NCI-H2107 (cell line): Measurements from ENCODE around the gene SLC4A9.

Experiments
- DNase-seq: peaks from one replicate; lab custom pipeline; 2025; lab: John Stamatoyannopoulos, UW

Gene SLC4A9, protein sequence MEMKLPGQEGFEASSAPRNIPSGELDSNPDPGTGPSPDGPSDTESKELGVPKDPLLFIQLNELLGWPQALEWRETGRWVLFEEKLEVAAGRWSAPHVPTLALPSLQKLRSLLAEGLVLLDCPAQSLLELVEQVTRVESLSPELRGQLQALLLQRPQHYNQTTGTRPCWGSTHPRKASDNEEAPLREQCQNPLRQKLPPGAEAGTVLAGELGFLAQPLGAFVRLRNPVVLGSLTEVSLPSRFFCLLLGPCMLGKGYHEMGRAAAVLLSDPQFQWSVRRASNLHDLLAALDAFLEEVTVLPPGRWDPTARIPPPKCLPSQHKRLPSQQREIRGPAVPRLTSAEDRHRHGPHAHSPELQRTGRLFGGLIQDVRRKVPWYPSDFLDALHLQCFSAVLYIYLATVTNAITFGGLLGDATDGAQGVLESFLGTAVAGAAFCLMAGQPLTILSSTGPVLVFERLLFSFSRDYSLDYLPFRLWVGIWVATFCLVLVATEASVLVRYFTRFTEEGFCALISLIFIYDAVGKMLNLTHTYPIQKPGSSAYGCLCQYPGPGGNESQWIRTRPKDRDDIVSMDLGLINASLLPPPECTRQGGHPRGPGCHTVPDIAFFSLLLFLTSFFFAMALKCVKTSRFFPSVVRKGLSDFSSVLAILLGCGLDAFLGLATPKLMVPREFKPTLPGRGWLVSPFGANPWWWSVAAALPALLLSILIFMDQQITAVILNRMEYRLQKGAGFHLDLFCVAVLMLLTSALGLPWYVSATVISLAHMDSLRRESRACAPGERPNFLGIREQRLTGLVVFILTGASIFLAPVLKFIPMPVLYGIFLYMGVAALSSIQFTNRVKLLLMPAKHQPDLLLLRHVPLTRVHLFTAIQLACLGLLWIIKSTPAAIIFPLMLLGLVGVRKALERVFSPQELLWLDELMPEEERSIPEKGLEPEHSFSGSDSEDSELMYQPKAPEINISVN

DNA sequence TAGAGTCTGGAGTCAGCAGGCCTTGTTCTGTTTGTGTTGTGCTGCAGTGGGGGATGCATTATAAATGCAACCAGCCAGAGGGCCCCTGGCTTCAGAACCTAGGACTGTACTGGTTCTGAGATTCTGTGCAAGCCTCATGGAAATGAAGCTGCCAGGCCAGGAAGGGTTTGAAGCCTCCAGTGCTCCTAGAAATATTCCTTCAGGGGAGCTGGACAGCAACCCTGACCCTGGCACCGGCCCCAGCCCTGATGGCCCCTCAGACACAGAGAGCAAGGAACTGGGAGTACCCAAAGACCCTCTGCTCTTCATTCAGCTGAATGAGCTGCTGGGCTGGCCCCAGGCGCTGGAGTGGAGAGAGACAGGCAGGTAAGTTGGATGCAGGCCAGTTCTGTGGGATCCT, at the start of gene SLC4A9:
Gene SLC4A9, plus strand, starts transcription at position 94 of the 400 bp plus-strand sequence. Its CDS starts 43 bp downstream, at position 137.
- DNase-seq: no peak

GRCh38 chr5:140310434-140310833, 49.6 kb upstream of the SLC4A9 start:
- DNase-seq: no peak

- DNase-seq: no peak
These were observed 49.0 kb upstream of the SLC4A9 start for GRCh38 chr5:140311011-140311467.

GRCh38 chr5:140312067-140312790, 47.8 kb upstream of the SLC4A9 start:
- DNase-seq: no peak

GRCh38 chr5:140312791-140313189, 47.2 kb upstream of the SLC4A9 start:
- DNase-seq: no peak

GRCh38 chr5:140317859-140318258, 42.1 kb upstream of the SLC4A9 start:
- no peak for DNase-seq

DNA sequence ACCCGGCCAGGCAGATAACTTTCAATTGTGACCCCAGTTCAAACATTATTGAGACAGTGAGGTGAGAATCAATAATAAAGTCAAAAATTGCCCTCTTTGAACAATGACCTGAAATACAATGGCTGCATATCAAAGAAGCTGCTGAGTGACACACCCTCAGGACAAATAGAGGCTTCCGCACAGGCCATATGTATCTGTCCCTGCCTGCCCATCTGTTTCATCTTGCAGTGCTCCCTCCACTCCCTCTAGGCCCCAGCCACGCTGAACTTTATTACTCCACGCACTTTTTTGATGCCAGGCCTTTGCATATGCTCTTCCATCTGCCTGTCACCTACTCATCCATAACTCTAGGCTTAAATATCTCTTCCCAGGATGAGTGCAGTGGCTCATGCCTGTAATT, 41.2 kb upstream of the SLC4A9 start:
- DNase-seq: no peak

GRCh38 chr5:140319833-140320232, 40.2 kb upstream of the SLC4A9 start:
- DNase-seq: no peak

GRCh38 chr5:140321796-140322195, 38.2 kb upstream of the SLC4A9 start:
- no peak for DNase-seq

DNA sequence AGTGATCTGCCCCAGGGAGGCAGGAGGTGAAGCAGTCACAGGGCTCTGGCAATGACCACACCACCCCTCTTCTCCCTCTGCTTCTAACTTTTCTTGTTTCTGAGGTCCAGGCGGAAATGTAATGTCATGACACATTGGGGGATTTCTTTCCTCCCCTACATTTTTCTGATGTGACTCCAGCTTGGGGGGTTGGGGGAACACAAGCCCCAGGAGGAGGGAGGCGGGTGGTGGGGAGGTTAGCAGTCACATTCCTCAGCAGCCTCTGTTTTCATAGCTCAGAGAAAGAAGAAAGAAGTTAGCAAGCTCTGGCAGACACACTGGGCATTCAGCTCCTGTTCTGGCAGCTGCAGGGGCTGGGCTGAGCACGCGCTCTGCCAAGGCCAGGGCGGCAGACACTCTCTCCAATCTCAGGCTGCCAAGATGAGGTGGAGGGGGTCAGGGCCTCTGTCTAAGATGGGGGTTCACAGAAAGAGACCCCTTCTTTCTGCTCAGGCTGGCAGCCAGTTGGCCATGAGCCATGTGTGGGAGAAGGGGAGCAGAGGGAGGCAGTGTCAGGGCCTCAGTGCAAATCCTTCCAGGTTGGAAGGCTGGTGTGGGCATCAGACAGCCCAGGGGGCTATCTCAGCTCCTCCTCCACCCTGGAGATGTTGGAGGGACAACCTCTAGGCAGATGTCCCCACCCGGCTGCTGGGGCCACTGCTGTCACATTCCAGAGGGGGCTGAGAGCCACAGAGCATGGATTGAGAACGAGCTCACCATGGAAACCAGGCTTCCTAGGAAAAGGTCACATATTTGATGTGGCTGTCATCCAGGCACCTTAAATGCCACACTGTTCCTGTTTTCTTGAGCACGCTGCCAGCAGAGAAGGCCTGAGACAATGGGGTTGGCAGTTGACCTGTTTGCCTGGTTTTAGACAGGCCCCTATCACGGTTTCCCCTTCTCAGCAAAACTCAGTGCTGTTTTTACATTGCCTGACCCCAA, 37.0 kb upstream of the SLC4A9 start:
- DNase-seq: no peak

DNA sequence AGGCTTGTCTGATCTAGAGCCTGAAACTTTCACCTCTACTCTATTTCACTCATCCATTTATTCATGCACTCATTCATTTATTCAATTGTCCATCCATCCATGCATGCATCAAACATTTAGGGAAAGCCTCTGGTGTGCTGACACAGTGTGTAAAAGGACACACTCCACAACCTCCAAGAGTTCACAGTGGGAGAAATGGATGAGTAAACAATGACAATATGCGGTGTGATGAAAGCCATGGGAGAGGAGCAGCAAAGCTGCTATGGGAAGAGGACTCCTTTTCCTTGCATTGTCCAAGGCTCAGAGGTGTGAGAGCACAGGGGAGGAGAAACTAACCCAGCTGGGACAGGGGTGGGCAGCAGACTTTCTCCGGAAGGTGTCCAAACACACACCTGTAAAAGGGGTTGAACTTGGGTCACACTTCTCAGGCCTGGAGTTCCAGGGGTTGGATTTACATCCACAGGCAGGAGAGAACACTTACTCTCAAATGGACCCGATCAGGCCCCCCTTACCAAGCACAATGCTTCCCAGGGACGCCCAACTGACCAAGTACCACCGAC, 35.9 kb upstream of the SLC4A9 start:
- DNase-seq: no peak

DNA sequence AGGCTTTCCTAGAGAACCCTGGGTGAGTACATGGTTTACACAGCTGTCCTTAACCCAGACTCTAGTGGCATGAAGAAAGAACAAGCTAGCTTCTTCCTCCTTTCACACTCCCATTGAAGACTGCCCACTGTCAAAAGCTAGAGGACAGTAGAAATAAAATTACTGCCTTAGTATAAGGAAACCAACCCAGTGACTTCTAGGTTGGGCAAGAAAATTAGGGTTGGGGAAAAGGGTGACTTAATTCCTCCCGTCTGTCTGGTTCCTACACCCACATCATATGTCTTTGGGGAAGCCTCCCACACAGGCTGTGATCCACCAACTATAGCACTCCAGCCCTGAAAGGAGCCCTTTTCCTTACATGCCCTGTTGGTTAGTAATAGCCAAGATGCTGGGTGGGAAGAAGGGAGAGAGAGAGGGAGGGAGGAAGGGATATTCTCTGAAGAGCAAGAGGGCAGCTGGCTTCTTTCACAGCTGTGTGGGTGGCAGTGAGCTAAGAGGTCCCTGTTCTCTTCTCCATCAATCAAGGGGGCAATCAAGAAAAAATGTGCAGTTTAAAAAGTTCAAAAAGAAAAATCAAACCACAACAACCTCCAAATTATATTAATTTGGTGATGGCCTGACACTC, 35.3 kb upstream of the SLC4A9 start:
- no peak for DNase-seq

DNA sequence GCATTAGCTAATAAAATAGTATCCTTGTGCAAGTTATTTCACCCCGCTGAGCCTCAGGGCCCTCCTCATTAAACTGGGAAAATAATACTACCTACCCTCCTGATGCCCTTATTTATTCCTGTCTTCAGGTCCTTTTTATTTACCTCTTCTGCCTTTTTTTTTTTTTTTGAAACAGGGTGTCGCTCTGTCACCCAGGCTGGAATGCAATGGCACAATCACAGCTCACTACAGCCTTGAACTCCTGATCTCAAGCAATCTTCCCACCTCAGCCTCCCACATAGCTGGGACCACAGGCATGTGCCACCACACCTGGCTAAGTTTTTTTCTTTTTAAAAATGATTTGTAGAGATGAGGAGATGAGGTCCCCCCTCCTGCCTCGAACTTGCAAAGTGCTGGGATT, 34.5 kb upstream of the SLC4A9 start:
- DNase-seq: no peak

GRCh38 chr5:140327589-140327988, 32.4 kb upstream of the SLC4A9 start:
- peak; percentile 5 for DNase-seq

DNA sequence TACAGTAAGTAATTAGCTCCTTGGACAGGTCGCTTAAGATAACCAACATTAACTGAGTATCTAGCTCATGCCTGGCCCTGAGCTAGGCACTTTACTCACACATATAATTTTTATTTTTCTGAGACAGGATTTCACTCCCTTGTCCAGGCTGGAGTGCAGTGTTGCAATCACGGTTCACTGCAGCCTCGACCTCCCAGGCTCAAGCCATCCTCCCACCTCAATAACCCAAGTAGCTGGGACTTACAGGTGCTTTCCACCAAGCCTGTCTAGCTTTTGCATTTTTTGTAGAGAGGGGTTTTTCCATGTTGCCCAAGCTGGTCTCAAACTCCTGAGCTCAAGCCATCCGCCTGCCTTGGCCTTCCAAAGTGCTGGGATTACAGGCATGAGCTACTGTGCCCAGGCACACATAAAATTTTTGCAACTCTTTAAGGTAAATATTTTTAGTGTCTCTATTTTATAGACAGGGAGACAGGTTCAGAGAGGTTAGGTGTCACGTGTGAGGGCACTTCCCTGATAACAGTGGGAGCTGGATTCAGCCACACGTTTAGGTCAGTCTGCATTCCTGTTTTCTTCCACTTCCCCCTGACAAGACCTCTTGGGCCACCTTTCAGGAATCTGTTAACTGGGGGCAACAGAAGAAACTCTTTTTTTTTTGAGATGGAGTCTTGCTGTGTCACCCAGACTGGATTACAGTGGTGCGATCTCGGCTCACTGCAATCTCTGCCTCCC, 31.8 kb upstream of the SLC4A9 start:
- DNase-seq: no peak

DNA sequence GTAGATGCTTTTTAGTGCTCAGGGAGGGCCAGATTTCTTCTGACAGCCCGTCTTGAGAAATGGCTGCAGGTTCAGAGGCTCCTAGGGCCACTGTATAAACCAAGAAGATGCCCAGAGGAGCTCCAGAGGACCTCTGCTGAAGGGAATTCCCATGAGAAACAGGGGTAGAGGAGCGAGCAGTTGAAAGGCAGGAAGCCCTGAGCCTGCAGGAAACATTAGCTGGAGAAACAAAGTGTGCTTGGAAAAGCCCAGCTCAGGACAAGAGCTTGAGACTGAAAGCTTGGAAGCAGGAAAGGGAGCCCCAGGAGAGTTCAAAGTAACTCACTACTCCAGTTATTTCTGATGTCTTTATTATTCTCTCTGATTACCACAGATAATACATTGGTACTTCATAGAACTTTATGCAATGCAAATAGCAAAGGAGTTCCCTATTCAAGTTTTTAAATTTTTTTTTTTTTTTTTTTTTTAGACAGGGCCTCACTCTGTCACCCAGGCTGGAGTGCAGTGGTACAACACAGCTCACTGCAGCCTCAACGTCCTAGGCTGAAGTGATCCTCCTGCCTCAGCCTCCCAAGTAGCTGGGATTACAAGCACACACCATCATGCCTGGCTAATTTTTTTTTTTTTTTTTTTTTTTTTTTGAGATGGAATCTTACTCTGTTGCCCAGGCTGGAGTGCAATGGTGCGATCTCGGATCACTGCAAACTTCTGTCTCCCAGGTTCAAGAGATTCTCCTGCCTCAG, 30.1 kb upstream of the SLC4A9 start:
- no peak for DNase-seq

DNA sequence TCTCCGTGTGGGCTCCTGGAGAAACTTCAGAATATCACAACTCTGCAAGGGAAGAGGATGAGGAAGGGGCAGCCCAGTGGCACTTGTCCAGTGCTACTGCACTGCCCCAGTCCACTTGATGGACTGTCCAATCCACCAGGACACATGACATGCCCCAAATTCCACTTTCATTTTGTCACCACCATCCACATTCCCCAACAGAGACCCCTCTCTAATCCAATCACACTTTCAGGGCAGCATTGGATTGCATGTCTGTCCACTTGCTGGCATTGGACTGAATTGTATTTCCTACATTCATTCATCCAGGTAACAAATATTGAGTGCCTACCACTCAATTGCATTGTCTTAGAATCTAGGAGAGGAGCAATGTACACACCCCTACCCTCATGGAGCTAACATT, 28.4 kb upstream of the SLC4A9 start:
- no peak for DNase-seq

GRCh38 chr5:140336388-140336787, 23.6 kb upstream of the SLC4A9 start:
- no peak for DNase-seq

GRCh38 chr5:140337880-140338279, 22.1 kb upstream of the SLC4A9 start:
- DNase-seq: no peak
